CD4-positive, alpha-beta T cell treated with Interleukin-2 at 100 ng/mL for 4 hours (primary cell): ENCODE measurements around the gene REXO1.

Experiments used
- DNase-seq: peaks from one replicate; pipeline ENCODE4 v3.0.0-alpha.2; 2020; ENCODE audit warnings: low spot score

REXO1 gene

DNA sequence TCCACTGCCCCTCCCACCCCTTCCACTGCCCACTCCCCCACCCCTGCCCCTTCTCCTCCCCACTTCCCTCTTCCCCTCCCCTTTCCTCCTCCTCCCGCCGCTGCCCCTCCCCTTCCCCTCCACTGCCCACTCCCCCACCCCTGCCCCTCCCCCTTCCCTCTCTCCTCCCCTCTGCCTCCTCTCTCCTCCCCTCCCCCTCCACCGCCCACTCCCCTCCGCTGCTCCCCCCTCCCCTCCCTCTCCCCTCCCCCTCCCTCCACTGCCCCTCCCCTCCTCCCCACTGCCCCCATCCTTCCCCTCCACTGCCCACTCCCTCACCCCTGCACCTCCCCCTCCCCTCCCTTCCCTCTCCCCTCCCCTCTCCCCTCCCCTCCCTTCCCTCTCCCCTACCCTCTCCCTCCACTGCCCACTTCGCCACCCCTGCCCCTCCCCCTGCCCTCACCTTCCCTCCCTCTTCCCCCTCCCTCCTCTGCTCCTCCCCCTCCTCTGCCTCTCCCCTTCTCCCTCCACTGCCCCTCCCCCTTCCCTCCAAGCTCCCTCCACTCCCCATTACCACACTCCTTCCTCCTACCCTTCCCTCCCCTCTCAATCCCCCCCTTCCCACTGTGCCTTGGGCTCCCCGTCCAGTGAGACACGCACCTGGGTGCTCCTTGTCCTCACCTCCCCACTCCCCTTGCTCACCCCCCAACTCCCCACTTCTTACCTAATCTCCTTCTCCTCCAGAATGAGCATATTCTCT, 58.1 kb downstream of the REXO1 start:
- DNase-seq: no peak

GRCh38 chr19:1789261-1790041, 58.8 kb downstream of the REXO1 start:
- DNase-seq: no peak

GRCh38 chr19:1787116-1787515, 61.2 kb downstream of the REXO1 start:
- no peak for DNase-seq

GRCh38 chr19:1786668-1787067, 61.6 kb downstream of the REXO1 start:
- DNase-seq: no peak

- no peak for DNase-seq
These were observed 63.0 kb downstream of the REXO1 start for GRCh38 chr19:1785310-1785709.

- no peak for DNase-seq
These were observed 64.4 kb downstream of the REXO1 start for GRCh38 chr19:1783874-1784273.

GRCh38 chr19:1783354-1783753, 64.9 kb downstream of the REXO1 start:
- DNase-seq: no peak

DNA sequence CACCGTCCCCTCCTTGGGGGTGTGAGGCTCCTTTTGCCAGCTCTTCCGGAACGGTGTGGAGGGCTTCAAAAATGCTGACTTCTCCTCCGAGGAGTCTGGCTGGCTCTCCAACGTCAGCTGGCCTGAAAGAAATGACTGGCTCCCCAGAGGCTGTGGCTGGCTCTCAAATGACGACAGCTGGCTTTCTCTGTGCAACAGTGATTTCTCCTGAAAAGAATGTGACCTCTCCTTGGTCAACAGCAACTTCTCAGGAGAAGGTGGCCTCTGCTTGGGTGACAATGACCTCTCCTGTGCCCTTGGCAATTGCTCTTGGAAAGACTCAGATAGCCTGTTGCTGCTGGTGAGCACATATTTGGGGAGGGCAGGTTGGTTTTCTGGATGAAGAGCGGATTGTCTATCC, 65.8 kb downstream of the REXO1 start:
- no peak for DNase-seq

DNA sequence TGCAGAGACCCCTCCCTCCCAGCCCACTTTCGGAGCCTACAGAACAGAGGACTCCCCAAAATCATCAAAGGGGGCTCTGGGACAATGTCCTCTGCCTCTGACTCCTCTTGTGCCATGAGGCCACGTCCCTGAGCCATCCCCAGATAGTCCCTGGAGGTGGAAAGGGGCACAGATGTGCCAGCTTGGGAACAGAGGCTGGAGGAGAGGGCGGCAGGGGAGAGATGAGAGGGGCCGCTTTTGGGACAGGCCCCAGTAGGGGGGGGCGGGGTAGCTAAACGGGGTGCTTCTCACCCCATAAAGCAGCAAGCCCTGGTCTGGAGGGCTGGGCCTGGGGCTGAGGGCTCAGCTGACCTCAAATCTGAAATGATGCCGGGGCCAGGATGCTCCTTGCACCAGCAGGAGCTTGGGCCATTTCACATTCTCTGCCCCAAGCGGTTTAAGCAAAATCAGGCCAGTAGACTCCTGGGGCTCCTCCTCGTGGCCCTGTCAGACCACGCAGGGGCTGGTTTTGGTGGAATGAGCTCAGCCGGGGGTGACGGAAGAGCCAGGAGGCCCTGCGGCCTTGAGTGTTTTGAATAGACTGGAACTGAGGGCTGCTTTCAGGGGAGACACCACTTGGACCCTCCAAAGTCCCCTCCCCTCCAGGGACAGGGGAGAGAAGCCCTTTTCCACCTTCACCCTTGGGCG, 67.9 kb downstream of the REXO1 start:
- DNase-seq: no peak

DNA sequence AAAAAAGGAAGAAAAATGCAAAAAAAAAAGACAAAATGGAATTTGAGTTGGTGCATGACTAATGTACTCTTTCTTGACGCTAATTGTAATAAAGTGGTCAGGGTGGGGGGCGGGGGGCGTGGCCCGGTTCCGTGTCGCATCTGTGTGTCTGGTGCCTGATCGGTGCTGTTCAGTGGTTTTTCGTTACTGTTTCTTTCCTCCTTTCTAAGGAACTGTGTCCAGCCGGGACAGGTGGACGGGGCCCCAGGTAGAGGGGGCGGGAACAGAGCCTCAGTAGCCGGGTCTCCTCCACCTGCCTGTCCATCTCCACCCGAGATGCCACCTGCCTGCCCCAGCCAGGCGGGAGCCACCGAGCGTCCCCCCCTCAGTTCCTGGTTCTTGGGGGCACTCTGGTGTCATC, 68.7 kb downstream of the REXO1 start:
- no peak for DNase-seq

DNA sequence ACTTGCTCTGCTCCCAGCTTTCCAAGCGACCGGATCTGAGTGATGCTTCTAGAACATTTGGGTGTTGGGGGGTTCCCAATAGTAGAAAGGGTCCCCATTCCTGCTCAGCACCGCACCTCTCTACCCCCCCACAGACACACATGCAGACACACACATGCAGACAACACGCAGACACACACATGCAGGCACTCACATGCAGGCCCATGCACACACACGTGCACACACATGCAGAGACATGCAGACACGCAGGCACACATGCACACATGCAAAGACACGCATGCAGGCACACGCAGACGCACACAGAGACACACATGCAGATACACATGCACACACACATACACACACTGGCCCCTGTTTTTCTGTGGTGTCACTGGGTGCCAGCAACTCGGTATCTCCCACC, 71.1 kb downstream of the REXO1 start:
- DNase-seq: no peak

- DNase-seq: no peak
These were observed 71.6 kb downstream of the REXO1 start for GRCh38 chr19:1776606-1777147.

- DNase-seq: no peak
These were observed 72.2 kb downstream of the REXO1 start for GRCh38 chr19:1775951-1776605.

- no peak for DNase-seq
These were observed 73.1 kb downstream of the REXO1 start for GRCh38 chr19:1774989-1775772.

- DNase-seq: no peak
These were observed 75.1 kb downstream of the REXO1 start for GRCh38 chr19:1773184-1773583.

DNA sequence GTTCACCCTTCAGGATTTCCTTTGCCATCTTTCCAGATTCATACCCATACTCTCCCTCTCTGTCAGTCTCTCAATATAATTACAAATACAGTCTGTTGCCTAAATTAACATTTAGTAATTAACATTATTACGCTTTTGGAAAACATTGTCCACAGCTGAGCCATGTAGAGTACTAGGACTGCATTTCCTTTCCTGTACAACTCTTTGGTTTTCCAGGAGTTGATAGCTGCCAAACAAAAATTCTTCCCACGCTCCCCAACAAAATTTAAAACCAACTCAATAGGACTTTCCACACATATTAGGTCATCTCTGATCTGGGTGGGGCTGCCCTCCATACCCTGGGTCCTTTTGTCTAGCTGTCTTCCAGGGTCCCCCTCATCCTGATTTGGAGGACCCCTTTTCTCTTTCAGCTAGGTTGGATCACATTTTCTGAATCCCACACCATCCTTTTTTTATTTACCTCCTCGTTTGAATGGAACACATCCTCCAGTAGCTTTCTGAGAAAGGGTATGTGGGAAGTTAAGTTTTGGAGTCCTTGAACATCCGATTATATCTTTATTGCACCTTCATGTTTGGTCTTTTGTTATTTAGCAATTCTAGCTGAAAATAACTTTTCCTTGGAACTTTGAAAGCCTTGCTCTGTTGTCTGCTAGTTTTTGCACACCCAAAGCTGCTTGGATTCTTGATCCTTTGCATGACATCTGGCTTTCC, 77.3 kb downstream of the REXO1 start:
- no peak for DNase-seq

DNA sequence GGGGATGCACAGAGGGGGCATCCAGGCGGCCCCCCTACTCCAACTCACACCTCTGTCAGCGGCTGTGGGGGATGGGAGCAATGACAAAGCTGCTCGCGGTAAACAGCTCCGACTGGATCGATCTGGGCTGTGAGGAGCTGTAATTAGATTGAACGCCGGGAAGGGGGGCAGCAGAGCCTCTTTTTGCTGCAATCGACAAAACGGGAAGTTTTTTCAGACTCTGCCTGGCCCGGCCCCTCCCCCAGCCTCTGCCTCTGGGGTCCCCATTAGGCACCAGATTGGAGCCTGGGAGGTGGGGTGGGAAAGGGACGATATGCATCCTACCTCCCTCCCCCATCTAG, 78.7 kb downstream of the REXO1 start:
- no peak for DNase-seq

- DNase-seq: no peak
These were observed 79.2 kb downstream of the REXO1 start for GRCh38 chr19:1768918-1769644.

GRCh38 chr19:1768248-1768647, 80.0 kb downstream of the REXO1 start:
- no peak for DNase-seq

DNA sequence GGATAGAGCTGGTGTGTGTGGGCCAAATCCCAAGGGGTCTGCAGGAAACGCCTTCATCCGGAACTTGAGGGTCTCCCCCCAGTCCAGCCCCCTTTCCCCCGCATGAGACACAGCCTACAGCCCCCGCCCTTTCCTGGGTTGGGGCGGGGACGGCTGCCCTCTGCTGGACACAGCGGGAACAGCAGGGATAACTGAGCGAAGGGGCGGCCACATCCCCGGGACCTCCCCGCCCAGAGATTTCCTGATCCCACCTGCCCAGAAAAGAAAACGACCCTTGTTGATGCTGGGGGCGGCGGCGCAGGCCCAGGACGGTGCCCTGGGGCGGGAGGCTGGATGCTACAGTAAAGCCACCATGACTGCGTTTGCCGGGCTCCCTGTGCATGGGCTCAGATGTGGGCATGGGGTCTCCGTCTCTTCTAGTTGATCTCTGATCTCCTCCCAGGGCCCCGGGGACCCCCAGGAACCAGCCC, 80.8 kb downstream of the REXO1 start:
- DNase-seq: peak; percentile 58
